Stimulated activated CD8-positive, alpha-beta memory T cell treated with anti-CD3 and anti-CD28 coated beads, Interleukin-15, amount 100 ng/mL, for 1 hour (primary cell): Measurements from ENCODE around the gene IL1RAPL2.

ENCODE experiments used
- DNase-seq: peaks from one replicate; pipeline ENCODE4 v3.0.0-alpha.2; 2020; ENCODE audit warnings: low read depth

Gene IL1RAPL2

GRCh38 chrX:105463473-105463872, 897.5 kb downstream of the IL1RAPL2 start:
- no peak for DNase-seq

- DNase-seq = no peak
Observed at GRCh38 chrX:105464618-105465017, 898.6 kb downstream of the IL1RAPL2 start.

GRCh38 chrX:105468741-105469140, 902.7 kb downstream of the IL1RAPL2 start:
- no peak for DNase-seq

- no peak for DNase-seq
Observed at GRCh38 chrX:105471597-105471996, 905.6 kb downstream of the IL1RAPL2 start.

GRCh38 chrX:105475801-105476200, 909.8 kb downstream of the IL1RAPL2 start:
- DNase-seq = no peak

- DNase-seq = no peak
Observed at GRCh38 chrX:105477351-105477750, 911.4 kb downstream of the IL1RAPL2 start.

GRCh38 chrX:105480646-105481310, 914.8 kb downstream of the IL1RAPL2 start:
- DNase-seq = no peak

GRCh38 chrX:105483011-105483410, 917.0 kb downstream of the IL1RAPL2 start:
- no peak for DNase-seq

- DNase-seq = no peak
Observed at GRCh38 chrX:105488716-105489115, 922.7 kb downstream of the IL1RAPL2 start.

- no peak for DNase-seq
Observed at GRCh38 chrX:105495376-105495775, 929.4 kb downstream of the IL1RAPL2 start.

- no peak for DNase-seq
Observed at GRCh38 chrX:105502336-105502735, 936.3 kb downstream of the IL1RAPL2 start.

- DNase-seq = no peak
Observed at GRCh38 chrX:105515561-105515960, 949.6 kb downstream of the IL1RAPL2 start.

GRCh38 chrX:105526431-105526830, 960.4 kb downstream of the IL1RAPL2 start:
- no peak for DNase-seq

GRCh38 chrX:105527759-105528158, 961.8 kb downstream of the IL1RAPL2 start:
- no peak for DNase-seq

- no peak for DNase-seq
Observed at GRCh38 chrX:105533951-105534350, 968.0 kb downstream of the IL1RAPL2 start.

GRCh38 chrX:105543283-105543682, 977.3 kb downstream of the IL1RAPL2 start:
- no peak for DNase-seq

- DNase-seq = no peak
Observed at GRCh38 chrX:105550043-105550663, 984.2 kb downstream of the IL1RAPL2 start.

- no peak for DNase-seq
Observed at GRCh38 chrX:105552395-105552794, 986.4 kb downstream of the IL1RAPL2 start.

GRCh38 chrX:105553118-105553517, 987.1 kb downstream of the IL1RAPL2 start:
- no peak for DNase-seq

- DNase-seq = no peak
Observed at GRCh38 chrX:105564501-105564900, 998.5 kb downstream of the IL1RAPL2 start.

- no peak for DNase-seq
Observed at GRCh38 chrX:105565856-105566255, 999.9 kb downstream of the IL1RAPL2 start.

GRCh38 chrX:105567082-105567481, 1001.1 kb downstream of the IL1RAPL2 start:
- no peak for DNase-seq

- no peak for DNase-seq
Observed at GRCh38 chrX:105608745-105609144, 1042.7 kb downstream of the IL1RAPL2 start.

- no peak for DNase-seq
Observed at GRCh38 chrX:105609530-105609929, 1043.5 kb downstream of the IL1RAPL2 start.
